PC-9 (cell line): ENCODE data around the gene ABCB1. TPM values are rescaled to one million over a fixed set of nuclear protein-coding genes. Genes with fewer than 3 reads are reported as not detected.

ENCODE experiments used
- BruUV-seq: library from RNA; stranded (reverse); fragments of 400-500 nt; replicated peaks from 2 replicates; lab custom pipeline; 2021; lab: Mats Ljungman, UMichigan
- CTCF ChIA-PET: fragments of 300-600 bp; sonication (Branson Sonifier 250); formaldehyde crosslinking; loops from one replicate; lab custom pipeline; 2022; ENCODE audit warnings: antibody characterized with exemption; lab: Charles Lee
- POLR2A ChIA-PET: fragments of 300-600 bp; sonication (Branson Sonifier 250); formaldehyde crosslinking; loops from one replicate; lab custom pipeline; 2022; ENCODE audit warnings: antibody characterized with exemption; ENCODE audit not compliant: unreplicated experiment; lab: Charles Lee
- DNase-seq, 2 experiments: peaks; one replicate each; pipeline versions ENCODE4 v3.0.0 to v3.0.0-alpha.2; 2015 to 2022; ENCODE audit warnings: mixed read lengths in 1 of 2
- H2AFZ ChIP-seq: fragments of 200-600 bp; sonication (generic); 2 replicates; pipeline ENCODE4 v1.8.1; 2017; ENCODE audit warnings: antibody characterized with exemption
- H3F3A ChIP-seq: fragments of 200-600 bp; sonication (generic); 2 replicates; pipeline ENCODE4 v1.8.1; 2017; ENCODE audit warnings: antibody characterized with exemption, mild to moderate bottlenecking, low read depth; ENCODE audit not compliant: insufficient read depth
- H3K27ac ChIP-seq: fragments of 200-600 bp; sonication (generic); 2 replicates; pipeline ENCODE4 v1.6.1; 2016; ENCODE audit warnings: mixed run types
- H3K27me3 ChIP-seq: fragments of 200-600 bp; sonication (generic); 2 replicates; pipeline ENCODE4 v1.6.1; 2016; ENCODE audit warnings: low read depth, mixed run types; ENCODE audit not compliant: insufficient read depth
- H3K36me3 ChIP-seq: fragments of 200-600 bp; sonication (generic); 2 replicates; pipeline ENCODE4 v1.6.1; 2016; ENCODE audit warnings: low read depth, mixed run types
- H3K4me1 ChIP-seq: fragments of 200-600 bp; sonication (generic); replicated peaks from 2 replicates; pipeline ENCODE4 v1.6.1; 2016; ENCODE audit warnings: mixed run types; ENCODE audit not compliant: insufficient read depth
- H3K4me2 ChIP-seq: fragments of 200-600 bp; sonication (generic); 2 replicates; pipeline ENCODE4 v1.6.1; 2017; ENCODE audit warnings: mixed run types
- H3K4me3 ChIP-seq: fragments of 200-600 bp; sonication (generic); 2 replicates; pipeline ENCODE4 v1.6.1; 2016; ENCODE audit warnings: mixed run types
- H3K79me2 ChIP-seq: fragments of 200-600 bp; sonication (generic); 2 replicates; pipeline ENCODE4 v1.6.1; 2017; ENCODE audit warnings: low read depth, mixed run types
- H3K9me2 ChIP-seq: fragments of 200-600 bp; sonication (generic); 2 replicates; pipeline ENCODE4 v1.8.1; 2017; ENCODE audit warnings: mild to moderate bottlenecking; ENCODE audit not compliant: insufficient read depth
- H3K9me3 ChIP-seq: fragments of 200-600 bp; sonication (generic); 2 replicates; pipeline ENCODE4 v1.8.1; 2016; ENCODE audit warnings: low read depth; ENCODE audit not compliant: insufficient read depth
- H4K20me1 ChIP-seq: fragments of 200-600 bp; sonication (generic); 2 replicates; pipeline ENCODE4 v1.8.1; 2017; ENCODE audit not compliant: insufficient read depth
- CTCF ChIP-seq: fragments of 200-600 bp; sonication (generic); conservative IDR thresholded peaks from 2 replicates; pipeline ENCODE4 v1.6.1; 2017; ENCODE audit warnings: mixed run types, antibody characterized with exemption, mild to moderate bottlenecking, moderate library complexity
- EZH2 ChIP-seq: fragments of 200-600 bp; sonication (generic); IDR thresholded peaks from 2 replicates; pipeline ENCODE4 v1.8.0; 2017; ENCODE audit warnings: antibody characterized with exemption, low read depth
- intact Hi-C: fragments of 100-400 bp; cut with micrococcal nuclease; formaldehyde crosslinking; loops from one replicate; pipeline ENCODE4 v1.10.0; 2022; ENCODE audit not compliant: unreplicated experiment
- total RNA-seq: library from RNA; stranded (reverse); gene quantifications from 2 replicates; pipeline ENCODE4 v1.2.3, GENCODE V29; 2021

The ABCB1 gene
- total RNA-seq, 1 experiment from 2014 or later = not detected

GRCh38 chr7:87538052-87538451, 62.6 kb downstream of the ABCB1 start:
- H3K4me1 ChIP-seq = no peaks in the 10 kb centered on the region
- no peaks in the 10 kb centered on the region for H3K36me3 ChIP-seq
- H3K27me3 ChIP-seq = no peaks in the 10 kb centered on the region
- intact Hi-C loops = no loop called here
- H3K27ac ChIP-seq = no peak overlapping the region
- no peak overlapping the region for H3K4me3 ChIP-seq
- POLR2A ChIA-PET = no interaction called here
- no peaks in the 10 kb centered on the region for H3K79me2 ChIP-seq
- no TSS peak for BruUV-seq
- DNase-seq = no peak
- no peaks in the 10 kb centered on the region for H3F3A ChIP-seq
- no peaks in the 10 kb centered on the region for H3K9me2 ChIP-seq
- TF ChIP-seq EZH2 (no peak), CTCF (no peak)
- CTCF ChIA-PET = interaction anchor here (0.5 kb wide), 1 partner anchor 269 kb away, joined by 4 read pairs; no protein-coding TSS in a partner anchor
- no peaks in the 10 kb centered on the region for H4K20me1 ChIP-seq
- H3K4me2 ChIP-seq = no peak overlapping the region
- H2AFZ ChIP-seq = no peak overlapping the region
- H3K9me3 ChIP-seq = no peaks in the 10 kb centered on the region

GRCh38 chr7:87534072-87534471, 66.6 kb downstream of the ABCB1 start:
- Histone ChIP-seq H3K27ac (no peak overlapping the region), H4K20me1 (no peaks in the 10 kb centered on the region), H2AFZ (no peak overlapping the region), H3K9me3 (no peaks in the 10 kb centered on the region), H3K9me2 (no peaks in the 10 kb centered on the region), H3K36me3 (no peaks in the 10 kb centered on the region), H3K4me1 (no peaks in the 10 kb centered on the region), H3K4me3 (no peak overlapping the region), H3K79me2 (no peaks in the 10 kb centered on the region), H3K27me3 (no peaks in the 10 kb centered on the region), H3K4me2 (no peak overlapping the region), H3F3A (no peaks in the 10 kb centered on the region)
- TF ChIP-seq EZH2 (no peak), CTCF (no peak)
- ChIA-PET CTCF (no interaction called here), POLR2A (no interaction called here)
- no TSS peak for BruUV-seq
- DNase-seq = no peak
- intact Hi-C loops = no loop called here

- ChIA-PET CTCF (no interaction called here), POLR2A (no interaction called here)
- H2AFZ ChIP-seq = no peak overlapping the region
- no peak for TF ChIP-seq EZH2
- no peak for TF ChIP-seq CTCF
- H3K27ac ChIP-seq = no peak overlapping the region
- H3K4me2 ChIP-seq = no peak overlapping the region
- DNase-seq = no peak
- no peaks in the 10 kb centered on the region for H3K9me3 ChIP-seq
- no peaks in the 10 kb centered on the region for H3K79me2 ChIP-seq
- H3K9me2 ChIP-seq = no peaks in the 10 kb centered on the region
- no peaks in the 10 kb centered on the region for H3K4me1 ChIP-seq
- intact Hi-C loops = no loop called here
- H3K36me3 ChIP-seq = no peaks in the 10 kb centered on the region
- no peaks in the 10 kb centered on the region for H3F3A ChIP-seq
- H3K27me3 ChIP-seq = no peaks in the 10 kb centered on the region
- BruUV-seq = no TSS peak
- H4K20me1 ChIP-seq = no peaks in the 10 kb centered on the region
- no peak overlapping the region for H3K4me3 ChIP-seq
Measured at GRCh38 chr7:87530126-87530525, 70.6 kb downstream of the ABCB1 start.
